K562 (cell line): ENCODE data around the gene PRDX3. TPM values are rescaled to one million over a fixed set of nuclear protein-coding genes. Genes with fewer than 3 reads are reported as not detected.
A peak's percentile ranks its signal among the peaks of the same experiment; 100 is the strongest.

Experiments used
- ATF3 ChIP-seq, 2 experiments: fragments of 450-650 bp in 1 of 2; sonication (generic) in 1 of 2; formaldehyde crosslinking in 1 of 2; IDR thresholded peaks in 1 of 2; conservative IDR thresholded peaks in 1 of 2; 2 replicates each; pipeline versions ENCODE4 v1.6.1 to v1.8.1; 2016 to 2023; ENCODE audit warnings: mild to moderate bottlenecking in 2 of 2, moderate library complexity in 2 of 2, inconsistent platforms in 1 of 2, missing genetic modification reagents in 1 of 2
- C11orf30 ChIP-seq: fragments of 450-650 bp; IDR thresholded peaks from 2 replicates; pipeline ENCODE4 v1.6.1; 2016; ENCODE audit warnings: low read depth, mild to moderate bottlenecking
- CHD1 ChIP-seq: fragments of 200-600 bp; sonication (generic); IDR thresholded peaks from one replicate; pipeline ENCODE4 v1.6.1; 2012; ENCODE audit warnings: mild to moderate bottlenecking, moderate library complexity, low read length, inconsistent platforms
- MEF2D ChIP-seq: conservative IDR thresholded peaks from 2 replicates; pipeline ENCODE4 v1.6.1; 2016; ENCODE audit warnings: low read depth, missing genetic modification characterization, missing compliant biosample characterization
- MXI1 ChIP-seq: IDR thresholded peaks from 2 replicates; pipeline ENCODE4 v1.6.1; 2011; ENCODE audit warnings: low read depth, mild to moderate bottlenecking, improper control_type of control experiment, low read length
- NFE2 ChIP-seq: IDR thresholded peaks from 2 replicates; pipeline ENCODE4 v1.6.1; 2014; ENCODE audit warnings: antibody characterized with exemption, low read depth
- RCOR1 ChIP-seq, 2 experiments: IDR thresholded peaks; 2 replicates each; pipeline ENCODE4 v1.6.1; 2012; ENCODE audit warnings: low read depth in 2 of 2, low read length in 2 of 2, borderline replicate concordance in 1 of 2, improper control_type of control experiment in 1 of 2
- ZBTB40 ChIP-seq, 2 experiments: fragments of 450-650 bp in 1 of 2; sonication (generic) in 1 of 2; formaldehyde crosslinking in 1 of 2; IDR thresholded peaks; 2 replicates each; pipeline versions ENCODE4 v1.7.1 to v1.9.0; 2016 to 2022; ENCODE audit warnings: inconsistent platforms in 1 of 2, mild to moderate bottlenecking in 1 of 2, missing genetic modification reagents in 1 of 2
- ZNF592 ChIP-seq: fragments of 450-650 bp; IDR thresholded peaks from 2 replicates; pipeline ENCODE4 v1.6.1; 2017; ENCODE audit warnings: antibody characterized with exemption, mild to moderate bottlenecking
- polyA plus RNA-seq, 8 experiments: library from polyadenylated mRNA; depleted of rRNA in 4 of 8; stranded (reverse) in 5 of 8; unstranded in 3 of 8; fragments of >200 nt; fragmentation: Nextera tagmentation in 2 of 8; fragmentation: Illumina TruSeq in 1 of 8; extraction: Ambion mirVana in 2 of 8; extraction: Trizol in 1 of 8; gene quantifications; 2 replicates each; pipeline versions ENCODE4 v1.2.1 to v1.2.3, GENCODE V29; 2011 to 2014; ENCODE audit warnings: inconsistent platforms in 1 of 8, missing spikeins in 1 of 8
- total RNA-seq, 7 experiments: library from RNA; depleted of rRNA in 6 of 7; stranded (reverse); fragments of >200 nt in 6 of 7; fragmentation: Illumina TruSeq in 2 of 7; extraction: Trizol in 2 of 7; gene quantifications; 2 replicates each; pipeline versions ENCODE4 v1.2.1 to v1.2.3, GENCODE V29; 2011 to 2021; ENCODE audit warnings: low replicate concordance in 1 of 7

Gene PRDX3
- total and polyA plus RNA-seq, 9 of the 15 experiments (the other 6 are each of a cell fraction or from before 2014, with no cell fraction given) = 122 to 994 (median 173) TPM

GRCh38 chr10:119120413-119120867, 58.2 kb downstream of the PRDX3 start (continued):
- TF ChIP-seq ZBTB40 (IDR thresholded peaks at IDR 0.05) (peak; percentile 88), ZBTB40 (CRISPR knock-in tag; IDR thresholded peaks at IDR 0.05) (peak; percentile 79), NFE2 (peak; percentile 90), MEF2D (0 out of 2 replicates have a peak, but pooled peaks have one; percentile 35), ZNF592 (peak; percentile 82), ATF3 (IDR thresholded peaks at IDR 0.05) (0 out of 2 replicates have a peak, but pooled peaks have one; percentile 14), ATF3 (CRISPR knock-in tag; conservative IDR thresholded peaks at IDR 0.05) (no peak), RCOR1 (IDR thresholded peaks at IDR 0.05; ENCODE audit: borderline replicate concordance in 1 of 2, low read depth in 2 of 2, low read length in 2 of 2) (no peak), MXI1 (no peak), C11orf30 (peak; percentile 62), CHD1 (no peak)
- TF ChIP-seq, all 486 proteins: peak for 13
